K562 (cell line): Measurements from ENCODE around the gene TIAL1. TPM values are rescaled to one million over a fixed set of nuclear protein-coding genes. Genes with fewer than 3 reads are reported as not detected.
A peak's percentile ranks its signal among the peaks of the same experiment; 100 is the strongest.

Experiments
- ATAC-seq: fragments of 200-7000 bp; cut with Tn5 transposase; 3 replicates; pipeline ENCODE4 v1.9.1; 2020; ENCODE audit warnings: moderate library complexity
- BruUV-seq: library from RNA; stranded (reverse); fragments of 400-500 nt; replicated peaks from 2 replicates; lab custom pipeline; 2021; lab: Mats Ljungman, UMichigan
- CTCF ChIA-PET: fragments of 300-600 bp; formaldehyde crosslinking; extraction: SDS; loops from one replicate; lab custom pipeline; 2021; ENCODE audit warnings: low intra/inter-chr PET ratio; lab: Yijun Ruan, JAX
- POLR2A ChIA-PET: fragments of 300-600, 350-650 bp; sonication (Branson Sonifier 250); formaldehyde crosslinking; extraction: SDS; loops from one replicate; lab custom pipeline; 2021; ENCODE audit warnings: antibody characterized with exemption, inconsistent platforms; lab: Yijun Ruan, JAX
- DNase-seq, 4 experiments: peaks; one replicate each; pipeline versions ENCODE4 v3.0.0 to v3.0.0-alpha.2; 2011 to 2018; ENCODE audit warnings: low spot score in 3 of 4, mixed read lengths in 3 of 4; ENCODE audit errors: extremely low read depth in 1 of 4
- FAIRE-seq: peaks from 2 replicates; lab custom pipeline; 2011; peaks lifted over from hg19 to GRCh38; lab: Jason Lieb, UNC
- H2AFZ ChIP-seq: 2 replicates; pipeline ENCODE4 v1.6.0; 2011; ENCODE audit warnings: low read depth, low read length, control low read depth, inconsistent platforms
- H3K27ac ChIP-seq: fragments of 200-600 bp; 3 replicates; pipeline ENCODE4 v1.8.0; 2011; ENCODE audit warnings: low read depth, mild to moderate bottlenecking, control low read depth, inconsistent platforms, low read length, moderate library complexity, mixed read lengths; ENCODE audit errors: extremely low read depth
- H3K27me3 ChIP-seq, 2 experiments: fragments of 300-600 bp in 1 of 2; 2 replicates in 1 of 2; 3 replicates in 1 of 2; pipeline versions ENCODE4 v1.6.0 to v1.8.0; 2011; ENCODE audit warnings: inconsistent platforms in 2 of 2, low read length in 2 of 2, mild to moderate bottlenecking in 1 of 2, mixed read lengths in 1 of 2, moderate library complexity in 1 of 2; ENCODE audit not compliant: control insufficient read depth in 2 of 2, insufficient read depth in 2 of 2
- H3K36me3 ChIP-seq: fragments of 300-600 bp; 3 replicates; pipeline ENCODE4 v1.8.0; 2011; ENCODE audit warnings: mild to moderate bottlenecking, low read length, inconsistent platforms; ENCODE audit not compliant: control insufficient read depth, insufficient read depth
- H3K4me1 ChIP-seq, 2 experiments: fragments of 200-600 bp in 1 of 2; replicated peaks in 1 of 2; 2 replicates in 1 of 2; 3 replicates in 1 of 2; pipeline versions ENCODE4 v1.5.1 to v1.8.0; 2011; ENCODE audit warnings: inconsistent platforms in 2 of 2, low read length in 2 of 2, mild to moderate bottlenecking in 1 of 2, mixed read lengths in 1 of 2, moderate library complexity in 1 of 2; ENCODE audit not compliant: control insufficient read depth in 2 of 2, insufficient read depth in 2 of 2
- H3K4me2 ChIP-seq: 2 replicates; pipeline ENCODE4 v1.6.1; 2011; ENCODE audit warnings: low read length, control low read depth, inconsistent platforms, mixed read lengths; ENCODE audit not compliant: insufficient read depth
- H3K4me3 ChIP-seq: fragments of 200-600 bp; sonication (generic), shearing (Covaris generic); 2 replicates; pipeline ENCODE4 v1.5.1; 2016; ENCODE audit warnings: control low read depth, inconsistent platforms
- H3K79me2 ChIP-seq: fragments of 200-600 bp; 3 replicates; pipeline ENCODE4 v1.8.0; 2011; ENCODE audit warnings: low read length, inconsistent platforms; ENCODE audit not compliant: control insufficient read depth, insufficient read depth
- H3K9ac ChIP-seq, 2 experiments: 2 replicates each; pipeline versions ENCODE4 v1.6.0 to v1.6.1; 2011; ENCODE audit warnings: low read depth in 2 of 2, low read length in 2 of 2, control low read depth in 1 of 2, inconsistent platforms in 1 of 2, mild to moderate bottlenecking in 1 of 2, mixed read lengths in 1 of 2; ENCODE audit not compliant: insufficient read depth in 1 of 2
- H3K9me1 ChIP-seq: one replicate; pipeline ENCODE4 v1.6.0; 2011; ENCODE audit warnings: inconsistent platforms, mild to moderate bottlenecking, low read length, moderate library complexity; ENCODE audit not compliant: control insufficient read depth, insufficient read depth
- H3K9me3 ChIP-seq: replicated peaks from 2 replicates; pipeline ENCODE4 v1.5.1; 2011; ENCODE audit warnings: low read depth, low read length, inconsistent platforms; ENCODE audit not compliant: control insufficient read depth, insufficient read depth
- H4K20me1 ChIP-seq: replicated peaks from 2 replicates; pipeline ENCODE4 v1.6.1; 2011; ENCODE audit warnings: low read length, inconsistent platforms, mixed read lengths; ENCODE audit not compliant: control insufficient read depth, insufficient read depth
- BRD4 ChIP-seq: fragments of 200-600 bp; sonication (generic); IDR thresholded peaks from 2 replicates; pipeline ENCODE4 v1.6.1; 2017; ENCODE audit warnings: inconsistent platforms
- GTF2F1 ChIP-seq: IDR thresholded peaks from 2 replicates; pipeline ENCODE4 v1.6.1; 2011; ENCODE audit warnings: low read depth, low read length, improper control_type of control experiment
- SAFB2 ChIP-seq: fragments of 200-400 bp; formaldehyde crosslinking; IDR thresholded peaks from 2 replicates; pipeline ENCODE4 v1.6.1; 2018; ENCODE audit warnings: borderline replicate concordance, low read length, low read depth, moderate library complexity; ENCODE audit not compliant: severe bottlenecking
- SMAD2 ChIP-seq: fragments of 150-350 bp; IDR thresholded peaks from 2 replicates; pipeline ENCODE4 v1.6.1; 2014; ENCODE audit warnings: low read depth, mild to moderate bottlenecking, low read length
- SRSF3 ChIP-seq: fragments of 200-400 bp; formaldehyde crosslinking; IDR thresholded peaks from 2 replicates; pipeline ENCODE4 v1.6.1; 2016; ENCODE audit warnings: mild to moderate bottlenecking, low read length, moderate library complexity; ENCODE audit not compliant: insufficient read depth
- TRIM24 ChIP-seq, 2 experiments: fragments of 450-650 bp; IDR thresholded peaks; 2 replicates each; pipeline ENCODE4 v1.6.1; 2016
- ZNF263 ChIP-seq: sonication (generic); formaldehyde crosslinking; IDR thresholded peaks from 2 replicates; pipeline ENCODE4 v1.8.0; 2022; ENCODE audit warnings: mild to moderate bottlenecking, missing genetic modification reagents, borderline replicate concordance
- WGBS: fragments of 100-300 bp; shearing (Covaris generic); methylation state at CpG from one replicate; pipeline ENCODE4 v1.1.6; 2016; ENCODE audit warnings: low coverage, mixed read lengths; ENCODE audit not compliant: insufficient coverage; ENCODE audit errors: missing lambda C conversion rate; 5-methylcytosine and 5-hydroxymethylcytosine counted together
- in situ Hi-C: fragments of 300-500 bp; cut with MboI; formaldehyde crosslinking; loops from 4 replicates; pipeline ENCODE4 v1.15.0; 2018; ENCODE audit warnings: inconsistent platforms, mixed read lengths
- intact Hi-C: fragments of 100-400 bp; cut with micrococcal nuclease; formaldehyde crosslinking; loops from 2 replicates; pipeline ENCODE4 v1.14.2; 2022
- polyA plus RNA-seq, 8 experiments: library from polyadenylated mRNA; depleted of rRNA in 4 of 8; stranded (reverse) in 5 of 8; unstranded in 3 of 8; fragments of >200 nt; fragmentation: Nextera tagmentation in 2 of 8; fragmentation: Illumina TruSeq in 1 of 8; extraction: Ambion mirVana in 2 of 8; extraction: Trizol in 1 of 8; gene quantifications; 2 replicates each; pipeline versions ENCODE4 v1.2.1 to v1.2.3, GENCODE V29; 2011 to 2014; ENCODE audit warnings: inconsistent platforms in 1 of 8, missing spikeins in 1 of 8
- total RNA-seq, 7 experiments: library from RNA; depleted of rRNA in 6 of 7; stranded (reverse); fragments of >200 nt in 6 of 7; fragmentation: Illumina TruSeq in 2 of 7; extraction: Trizol in 2 of 7; gene quantifications; 2 replicates each; pipeline versions ENCODE4 v1.2.1 to v1.2.3, GENCODE V29; 2011 to 2021; ENCODE audit warnings: low replicate concordance in 1 of 7

TIAL1 gene
- total and polyA plus RNA-seq, 9 of the 15 experiments (the other 6 are each of a cell fraction or from before 2014, with no cell fraction given) = 22.5 to 126 (median 58.2) TPM

GRCh38 chr10:119540038-119540437, 56.7 kb downstream of the TIAL1 start:
- no peak overlapping the region for H2AFZ ChIP-seq
- H3K9me3 ChIP-seq = no peaks in the 10 kb centered on the region
- ChIA-PET POLR2A (interaction anchor here (0.7 to 1.8 kb wide), 4 partner anchors 9 to 333 kb away, joined by 3 read pairs; partner anchors contain the start of gene GRK5), CTCF (no interaction called here)
- TF ChIP-seq ZNF263 (CRISPR knock-in tag) (0 out of 2 replicates have a peak, but pooled peaks have one; percentile 21), TRIM24 (IDR thresholded peaks at IDR 0.05) (no peak)
- in situ Hi-C loops = no loop called here
- H4K20me1 ChIP-seq = 0 out of 2 replicates have a peak, but pooled peaks cover 5% of the 10 kb centered on the region
- H3K36me3 ChIP-seq = peaks cover 16% of the 10 kb centered on the region; the same call in 1 of the 3 replicates
- no peak for FAIRE-seq
- H3K4me1 ChIP-seq = peaks cover 20 to 59% of the 10 kb centered on the region in 2 experiments
- WGBS = 83% methylated on average over 1 of the region's 4 CpGs
- H3K9ac ChIP-seq = peak overlapping the region in 1 of 2 experiments; percentile 28; a peak in 2 of 4 replicates
- peak overlapping the region; percentile 54; the same call in 1 of the 2 replicates for H3K4me2 ChIP-seq
- H3K27ac ChIP-seq = no peak overlapping the region
- H3K9me1 ChIP-seq = peaks cover 2% of the 10 kb centered on the region
- no peak for ATAC-seq
- H3K27me3 ChIP-seq = no peaks in the 10 kb centered on the region
- no peak for DNase-seq
- H3K79me2 ChIP-seq = peaks cover 74% of the 10 kb centered on the region
- H3K4me3 ChIP-seq = peak overlapping the region; percentile 4; the same call in 1 of the 2 replicates
- intact Hi-C loops = loop anchor here (5.0 to 10.0 kb wide), 4 partner anchors 43 to 333 kb away; partner anchors contain the start of genes BAG3 and GRK5
- BruUV-seq = no TSS peak

GRCh38 chr10:119539359-119539825, 57.4 kb downstream of the TIAL1 start:
- Histone ChIP-seq H3K9me1 (peaks cover 2% of the 10 kb centered on the region), H3K79me2 (peaks cover 78% of the 10 kb centered on the region), H3K4me3 (peak overlapping the region; percentile 7; the same call in 1 of the 2 replicates), H3K27me3 (no peaks in the 10 kb centered on the region), H3K36me3 (peaks cover 19% of the 10 kb centered on the region; the same call in 1 of the 3 replicates), H3K27ac (peak overlapping the region; percentile 53; the same call in 2 of the 3 replicates), H3K9ac (peak overlapping the region; percentile 28 to 84), H2AFZ (no peak overlapping the region), H3K9me3 (no peaks in the 10 kb centered on the region), H3K4me1 (peaks cover 20 to 59% of the 10 kb centered on the region in 2 experiments), H3K4me2 (peak overlapping the region; percentile 62), H4K20me1 (0 out of 2 replicates have a peak, but pooled peaks cover 5% of the 10 kb centered on the region)
- TF ChIP-seq SRSF3 (no peak), GTF2F1 (no peak), SMAD2 (no peak), SAFB2 (no peak), BRD4 (no peak)
- no peak for DNase-seq
- peak; percentile 48 for FAIRE-seq
- WGBS = 55% methylated on average over 7 of the region's 9 CpGs
- BruUV-seq = no TSS peak
- intact Hi-C loops = loop anchor here (2.0 kb wide), 1 partner anchor 19 kb away; no protein-coding TSS in a partner anchor
- ATAC-seq = no peak
- in situ Hi-C loops = no loop called here
- CTCF ChIA-PET = no interaction called here
- POLR2A ChIA-PET = interaction anchor here (0.7 to 1.8 kb wide), 2 partner anchors 11 to 78 kb away, joined by 3 to 5 read pairs; no protein-coding TSS in a partner anchor
